Ascending aorta (tissue), 2 donors: ENCODE data around the gene ITGB1BP2. TPM values are rescaled to one million over a fixed set of nuclear protein-coding genes. Genes with fewer than 3 reads are reported as not detected.
"Not testable (repeated sequence)": the region's sequence is repeated elsewhere in the genome, so short reads cannot be mapped to it uniquely, and the experiment has no call there.

Experiments used
- DNase-seq, 2 donors: peaks; one replicate each; pipeline ENCODE4 v3.0.0-alpha.2; 2019; ENCODE audit warnings: low spot score in 2 of 2
- H3K27ac ChIP-seq, 2 donors: fragments of 200-600 bp; sonication (generic); one replicate each; pipeline ENCODE4 v1.5.1; 2016 to 2017; ENCODE audit warnings: mild to moderate bottlenecking in 1 of 2
- H3K27me3 ChIP-seq: fragments of 200-600 bp; sonication (generic); one replicate; pipeline ENCODE4 v1.5.1; 2017
- H3K36me3 ChIP-seq, 2 donors: fragments of 200-600 bp; sonication (generic); one replicate each; pipeline ENCODE4 v1.5.1; 2016
- H3K4me1 ChIP-seq, 2 donors: fragments of 200-600 bp; sonication (generic); one replicate each; pipeline ENCODE4 v1.5.1; 2016 to 2017; ENCODE audit warnings: mild to moderate bottlenecking in 1 of 2
- H3K4me3 ChIP-seq, 2 donors: fragments of 200-600 bp; sonication (generic); one replicate each; pipeline ENCODE4 v1.5.1; 2016 to 2017; ENCODE audit warnings: mild to moderate bottlenecking in 1 of 2
- H3K9me3 ChIP-seq, 2 donors: fragments of 200-600 bp; sonication (generic); one replicate each; pipeline ENCODE4 v1.5.1; 2016
- intact Hi-C: fragments of 100-400 bp; cut with DNase I; formaldehyde crosslinking; loops from one replicate; pipeline ENCODE4 v1.15.1; 2023
- total RNA-seq: library from RNA; depleted of rRNA; stranded (reverse); fragments of >200 nt; gene quantifications from one replicate; pipeline ENCODE4 v1.1.0, GENCODE V29; 2016
- TF ChIP-seq, protein P1 (sequence below), 3 experiments: fragments of 200-600 bp in 2 of 3; fragments of 450-650 bp in 1 of 3; sonication (generic) in 2 of 3; IDR thresholded peaks; one replicate each; pipeline ENCODE4 v1.5.1; 2016 to 2019; ENCODE audit warnings: antibody characterized with exemption in 3 of 3, mild to moderate bottlenecking in 1 of 3, moderate library complexity in 1 of 3

ITGB1BP2 gene
- total RNA-seq, 1 donor from 2014 or later = not detected

DNA sequence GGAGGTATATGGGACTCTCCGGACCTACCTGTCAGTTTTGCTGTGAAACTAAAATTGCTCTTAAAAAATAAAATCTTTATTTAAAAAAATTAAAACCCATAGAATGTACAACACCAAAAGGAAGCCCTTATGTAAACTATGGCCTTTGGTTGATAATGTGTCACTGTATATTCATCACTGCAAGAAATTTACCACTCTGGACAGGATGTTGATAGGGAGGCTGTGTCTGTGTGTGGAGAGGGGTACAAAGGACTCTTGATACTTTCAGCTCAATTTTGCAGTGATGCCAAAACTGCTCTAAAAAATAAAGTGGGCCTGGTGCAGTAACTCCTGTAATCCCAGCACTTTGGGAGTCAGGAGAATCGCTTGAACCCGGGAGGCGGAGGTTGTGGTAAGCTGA is 44.7 kb upstream of the ITGB1BP2 start:
- TF ChIP-seq, protein P1, sequence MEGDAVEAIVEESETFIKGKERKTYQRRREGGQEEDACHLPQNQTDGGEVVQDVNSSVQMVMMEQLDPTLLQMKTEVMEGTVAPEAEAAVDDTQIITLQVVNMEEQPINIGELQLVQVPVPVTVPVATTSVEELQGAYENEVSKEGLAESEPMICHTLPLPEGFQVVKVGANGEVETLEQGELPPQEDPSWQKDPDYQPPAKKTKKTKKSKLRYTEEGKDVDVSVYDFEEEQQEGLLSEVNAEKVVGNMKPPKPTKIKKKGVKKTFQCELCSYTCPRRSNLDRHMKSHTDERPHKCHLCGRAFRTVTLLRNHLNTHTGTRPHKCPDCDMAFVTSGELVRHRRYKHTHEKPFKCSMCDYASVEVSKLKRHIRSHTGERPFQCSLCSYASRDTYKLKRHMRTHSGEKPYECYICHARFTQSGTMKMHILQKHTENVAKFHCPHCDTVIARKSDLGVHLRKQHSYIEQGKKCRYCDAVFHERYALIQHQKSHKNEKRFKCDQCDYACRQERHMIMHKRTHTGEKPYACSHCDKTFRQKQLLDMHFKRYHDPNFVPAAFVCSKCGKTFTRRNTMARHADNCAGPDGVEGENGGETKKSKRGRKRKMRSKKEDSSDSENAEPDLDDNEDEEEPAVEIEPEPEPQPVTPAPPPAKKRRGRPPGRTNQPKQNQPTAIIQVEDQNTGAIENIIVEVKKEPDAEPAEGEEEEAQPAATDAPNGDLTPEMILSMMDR (IDR thresholded peaks at IDR 0.05) = no peak
- intact Hi-C loops = no loop called here
- no peaks in the 10 kb centered on the region for H3K36me3 ChIP-seq
- peaks cover 2 to 7% of the 10 kb centered on the region in 2 donors for H3K4me1 ChIP-seq
- H3K27ac ChIP-seq = no peak overlapping the region
- H3K27me3 ChIP-seq = no peaks in the 10 kb centered on the region
- no peak for DNase-seq
- H3K9me3 ChIP-seq = no peaks in the 10 kb centered on the region
- H3K4me3 ChIP-seq = no peak overlapping the region

DNA sequence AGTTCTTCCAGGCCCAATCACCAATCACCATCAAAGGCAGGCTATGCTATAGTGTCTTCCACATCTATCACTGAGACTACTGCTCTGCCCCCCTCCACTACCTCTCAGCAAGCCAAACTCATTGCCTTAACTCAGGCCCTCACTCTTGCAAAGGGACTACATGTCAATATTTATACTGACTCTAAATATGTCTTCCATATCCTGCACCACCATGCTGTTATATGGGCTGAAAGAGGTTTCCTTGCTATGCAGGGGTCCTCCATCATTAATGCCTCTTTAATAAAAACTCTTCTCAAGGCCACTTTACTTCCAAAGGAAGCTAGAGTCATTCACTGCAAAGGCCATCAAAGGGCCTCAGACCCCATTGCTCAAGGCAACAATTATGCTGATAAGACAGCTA is 32.9 kb upstream of the ITGB1BP2 start:
- H3K27ac ChIP-seq, H3K9me3 ChIP-seq, H3K27me3 ChIP-seq, H3K36me3 ChIP-seq, H3K4me1 ChIP-seq, intact Hi-C loops, DNase-seq, H3K4me3 ChIP-seq: not testable (repeated sequence)

GRCh38 chrX:71269801-71270395 is 31.7 kb upstream of the ITGB1BP2 start:
- TF ChIP-seq, protein P1 (IDR thresholded peaks at IDR 0.05) = no peak
- intact Hi-C loops = no loop called here
- DNase-seq = peak in 1 of 2 donors; percentile 61
- Histone ChIP-seq H3K36me3 (no peaks in the 10 kb centered on the region), H3K27ac (no peak overlapping the region), H3K4me1 (no peaks in the 10 kb centered on the region), H3K27me3 (no peaks in the 10 kb centered on the region), H3K9me3 (peaks cover 0 to 3% of the 10 kb centered on the region in 2 donors), H3K4me3 (no peak overlapping the region)

GRCh38 chrX:71272313-71272712 is 29.2 kb upstream of the ITGB1BP2 start:
- H3K27ac ChIP-seq, intact Hi-C loops, H3K36me3 ChIP-seq, H3K9me3 ChIP-seq, DNase-seq, H3K4me1 ChIP-seq, H3K27me3 ChIP-seq, H3K4me3 ChIP-seq: not testable (repeated sequence)

DNA sequence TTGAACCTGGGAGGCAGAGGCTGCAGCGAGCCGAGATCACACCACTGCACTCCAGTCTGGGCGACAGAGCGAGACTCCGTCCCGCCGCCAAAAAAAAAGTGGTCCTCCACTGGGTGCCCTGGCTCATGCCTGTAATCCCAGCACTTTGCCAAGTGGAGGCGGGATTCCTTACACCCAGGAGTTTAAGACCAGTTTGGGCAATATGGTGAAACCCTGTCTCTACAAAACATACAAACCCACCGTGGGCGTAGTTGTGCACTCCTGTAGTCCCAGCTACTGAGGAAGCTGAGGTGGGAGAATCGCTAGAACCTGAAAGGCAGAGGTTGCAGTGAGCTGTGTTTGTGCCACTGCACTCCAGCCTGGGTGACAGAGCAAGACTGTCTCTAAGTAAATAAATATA is 20.2 kb upstream of the ITGB1BP2 start:
- intact Hi-C loops = loop anchor here (5.0 kb wide), 1 partner anchor 251 kb away; the partner anchor contains the start of gene OGT

DNA sequence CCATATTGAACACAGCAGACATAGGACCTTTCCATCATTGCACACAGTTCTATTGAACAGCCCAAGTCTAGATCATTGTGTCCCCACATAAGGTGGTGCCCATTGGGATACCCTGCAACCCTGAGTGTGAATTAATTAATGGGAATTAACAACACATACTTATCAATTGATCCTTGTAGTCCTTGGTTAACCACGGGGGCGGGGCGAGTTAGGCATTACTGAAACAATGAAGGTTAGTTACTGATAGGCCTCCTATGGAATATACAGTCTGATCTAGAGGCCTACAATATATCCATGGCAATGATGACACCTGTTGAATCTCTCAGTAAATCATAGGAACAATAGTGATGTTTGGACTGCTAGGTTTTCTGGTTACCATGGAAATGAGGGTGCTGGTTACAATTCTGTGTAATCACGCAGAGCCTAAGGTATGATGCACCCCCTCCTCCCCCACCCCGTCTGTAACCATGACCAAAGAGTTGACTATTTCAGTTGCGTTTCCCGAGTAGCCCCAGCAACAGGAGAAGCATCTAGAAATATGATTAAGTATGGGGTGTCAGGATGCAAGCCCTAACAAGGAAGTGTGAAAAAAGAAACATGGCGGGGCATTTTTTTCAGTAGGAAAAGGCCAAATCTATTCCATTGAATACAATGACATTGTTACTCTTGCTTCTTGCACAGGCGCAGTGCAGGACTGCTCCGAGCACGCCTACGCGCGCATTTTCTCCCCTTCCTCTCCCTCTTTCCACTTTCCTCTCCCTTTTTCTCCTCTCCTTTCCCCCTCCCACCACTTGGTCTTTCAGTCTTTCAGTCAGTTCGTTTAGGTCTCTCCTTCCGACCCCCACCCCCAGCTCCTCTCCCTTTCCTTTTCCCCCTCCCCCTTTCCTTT is 18.8 kb upstream of the ITGB1BP2 start:
- Histone ChIP-seq H3K27me3 (no peaks in the 10 kb centered on the region), H3K27ac (peak overlapping the region; percentile 86 to 89), H3K4me3 (peak overlapping the region; percentile 63 to 64), H3K9me3 (no peaks in the 10 kb centered on the region), H3K4me1 (no peaks in the 10 kb centered on the region), H3K36me3 (no peaks in the 10 kb centered on the region)
- intact Hi-C loops = loop anchor here (1.0 to 5.0 kb wide), 4 partner anchors 19 to 250 kb away; partner anchors contain the start of genes ITGB1BP2, OGT and ZMYM3
- TF ChIP-seq, protein P1 (IDR thresholded peaks at IDR 0.05) = no peak
- no peak for DNase-seq

More for the DNA sequence above, 20.2 kb upstream of the ITGB1BP2 start:
- not testable (repeated sequence) for H3K27me3 ChIP-seq, H3K9me3 ChIP-seq, H3K36me3 ChIP-seq, H3K4me3 ChIP-seq, DNase-seq, H3K4me1 ChIP-seq, H3K27ac ChIP-seq
